Fibroblast of lung (primary cell): ENCODE measurements around the gene AKAP3. TPM values are rescaled to one million over a fixed set of nuclear protein-coding genes. Genes with fewer than 3 reads are reported as not detected.

ENCODE experiments used
- DNase-seq, 2 donors: peaks; one replicate each; pipeline versions ENCODE4 v3.0.0 to v3.0.0-alpha.2; 2010; ENCODE audit warnings: low read depth in 2 of 2
- H2AFZ ChIP-seq: 2 replicates; pipeline ENCODE4 v1.5.1; 2012; ENCODE audit warnings: low read length, control low read depth, inconsistent platforms
- H3K27ac ChIP-seq: 2 replicates; pipeline ENCODE4 v1.5.1; 2011; ENCODE audit warnings: low read length, control low read depth; ENCODE audit not compliant: insufficient read depth
- H3K27me3 ChIP-seq: 2 replicates; pipeline ENCODE4 v1.5.1; 2011; ENCODE audit warnings: mild to moderate bottlenecking, low read length; ENCODE audit not compliant: control insufficient read depth, insufficient read depth
- H3K36me3 ChIP-seq: 2 replicates; pipeline ENCODE4 v1.5.1; 2011; ENCODE audit warnings: low read length; ENCODE audit not compliant: control insufficient read depth, insufficient read depth
- H3K4me1 ChIP-seq: 2 replicates; pipeline ENCODE4 v1.5.1; 2011; ENCODE audit warnings: low read length; ENCODE audit not compliant: control insufficient read depth, insufficient read depth; ENCODE audit errors: extremely low read depth
- H3K4me2 ChIP-seq: 2 replicates; pipeline ENCODE4 v1.5.1; 2011; ENCODE audit warnings: low read length, control low read depth; ENCODE audit not compliant: insufficient read depth; ENCODE audit errors: extremely low read depth
- H3K4me3 ChIP-seq, 4 experiments: fragments of 200-600 bp in 1 of 4; sonication (generic) in 1 of 4; replicated peaks in 1 of 4; 2 replicates each; pipeline ENCODE4 v1.5.1; 2011 to 2016; ENCODE audit warnings: low read length in 4 of 4, low read depth in 3 of 4, mild to moderate bottlenecking in 3 of 4, control low read depth in 2 of 4, inconsistent platforms in 1 of 4, mixed read lengths in 1 of 4; ENCODE audit not compliant: insufficient read depth in 1 of 4; ENCODE audit errors: control extremely low read depth in 1 of 4
- H3K79me2 ChIP-seq: 2 replicates; pipeline ENCODE4 v1.5.1; 2012; ENCODE audit warnings: mild to moderate bottlenecking, low read length, inconsistent platforms; ENCODE audit not compliant: control insufficient read depth, insufficient read depth
- H3K9ac ChIP-seq: 2 replicates; pipeline ENCODE4 v1.5.1; 2011; ENCODE audit warnings: mild to moderate bottlenecking, low read length, control low read depth; ENCODE audit not compliant: insufficient read depth
- H3K9me3 ChIP-seq: 2 replicates; pipeline ENCODE4 v1.5.1; 2012; ENCODE audit warnings: low read depth, low read length; ENCODE audit not compliant: control insufficient read depth, insufficient read depth
- H4K20me1 ChIP-seq: 2 replicates; pipeline ENCODE4 v1.5.1; 2011; ENCODE audit warnings: low read length; ENCODE audit not compliant: control insufficient read depth, insufficient read depth; ENCODE audit errors: extremely low read depth
- EZH2 ChIP-seq: IDR thresholded peaks from 2 replicates; pipeline ENCODE4 v1.5.1; 2012; ENCODE audit warnings: low read length, control low read depth, mild to moderate bottlenecking; ENCODE audit errors: missing control alignments
- polyA plus RNA-seq, 2 donors: library from polyadenylated mRNA; depleted of rRNA in 1 of 2; stranded (reverse) in 1 of 2; unstranded in 1 of 2; fragments of >200 nt; gene quantifications; 2 replicates each; pipeline ENCODE4 v1.2.1, GENCODE V29; 2011 to 2012; ENCODE audit warnings: missing spikeins in 1 of 2
- total RNA-seq: library from RNA; depleted of rRNA; stranded (reverse); fragments of >200 nt; gene quantifications from 2 replicates; pipeline ENCODE4 v1.2.1, GENCODE V29; 2014
- TF ChIP-seq, protein P1 (sequence below), 2 donors: IDR thresholded peaks in 1 of 2; conservative IDR thresholded peaks in 1 of 2; 1 replicate in 1 of 2; 2 replicates in 1 of 2; pipeline ENCODE4 v1.5.1; 2011 to 2012; ENCODE audit warnings: low read length in 2 of 2, control low read depth in 1 of 2, inconsistent platforms in 1 of 2, low read depth in 1 of 2, mild to moderate bottlenecking in 1 of 2

Gene AKAP3
- total and polyA plus RNA-seq, 2 donors (not counting 1 experiment from before 2014, with no cell fraction given) = 1.1 to 2.8 TPM

DNA sequence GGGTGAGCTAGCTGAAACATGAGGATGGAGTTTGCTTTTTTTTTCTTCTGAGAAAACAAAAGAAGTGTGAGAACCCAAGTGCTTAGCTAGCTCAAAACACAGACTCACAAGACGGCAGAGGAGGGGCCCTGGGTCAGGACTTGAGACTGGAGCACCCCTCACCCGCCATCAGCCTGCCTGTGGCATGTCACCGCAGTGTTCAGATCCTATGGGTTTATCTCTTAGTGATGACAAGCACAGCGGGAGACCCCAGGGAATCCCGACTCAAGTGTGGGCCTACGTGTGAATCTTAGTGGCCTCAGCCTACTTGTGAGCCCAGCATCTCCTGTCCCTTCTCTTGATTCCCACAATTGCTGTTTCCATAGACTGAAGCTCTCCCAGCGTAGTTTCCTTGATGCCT, 64.0 kb downstream of the AKAP3 start:
- H3K27ac ChIP-seq = no peak overlapping the region
- no peaks in the 10 kb centered on the region for H3K79me2 ChIP-seq
- no peak overlapping the region for H3K9ac ChIP-seq
- H3K27me3 ChIP-seq = peaks cover 6% of the 10 kb centered on the region
- H3K4me2 ChIP-seq = no peak overlapping the region
- H3K4me1 ChIP-seq = no peaks in the 10 kb centered on the region
- no peak overlapping the region for H2AFZ ChIP-seq
- no peak overlapping the region for H3K4me3 ChIP-seq
- no peak for DNase-seq
- H3K9me3 ChIP-seq = no peaks in the 10 kb centered on the region
- H3K36me3 ChIP-seq = no peaks in the 10 kb centered on the region
- no peak for TF ChIP-seq EZH2
- TF ChIP-seq, protein P1, sequence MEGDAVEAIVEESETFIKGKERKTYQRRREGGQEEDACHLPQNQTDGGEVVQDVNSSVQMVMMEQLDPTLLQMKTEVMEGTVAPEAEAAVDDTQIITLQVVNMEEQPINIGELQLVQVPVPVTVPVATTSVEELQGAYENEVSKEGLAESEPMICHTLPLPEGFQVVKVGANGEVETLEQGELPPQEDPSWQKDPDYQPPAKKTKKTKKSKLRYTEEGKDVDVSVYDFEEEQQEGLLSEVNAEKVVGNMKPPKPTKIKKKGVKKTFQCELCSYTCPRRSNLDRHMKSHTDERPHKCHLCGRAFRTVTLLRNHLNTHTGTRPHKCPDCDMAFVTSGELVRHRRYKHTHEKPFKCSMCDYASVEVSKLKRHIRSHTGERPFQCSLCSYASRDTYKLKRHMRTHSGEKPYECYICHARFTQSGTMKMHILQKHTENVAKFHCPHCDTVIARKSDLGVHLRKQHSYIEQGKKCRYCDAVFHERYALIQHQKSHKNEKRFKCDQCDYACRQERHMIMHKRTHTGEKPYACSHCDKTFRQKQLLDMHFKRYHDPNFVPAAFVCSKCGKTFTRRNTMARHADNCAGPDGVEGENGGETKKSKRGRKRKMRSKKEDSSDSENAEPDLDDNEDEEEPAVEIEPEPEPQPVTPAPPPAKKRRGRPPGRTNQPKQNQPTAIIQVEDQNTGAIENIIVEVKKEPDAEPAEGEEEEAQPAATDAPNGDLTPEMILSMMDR (conservative IDR thresholded peaks at IDR 0.05 in 1 of 2, IDR thresholded peaks at IDR 0.05 in 1 of 2; ENCODE audit: low read depth in 1 of 2, low read length in 2 of 2) = no peak
- no peaks in the 10 kb centered on the region for H4K20me1 ChIP-seq

DNA sequence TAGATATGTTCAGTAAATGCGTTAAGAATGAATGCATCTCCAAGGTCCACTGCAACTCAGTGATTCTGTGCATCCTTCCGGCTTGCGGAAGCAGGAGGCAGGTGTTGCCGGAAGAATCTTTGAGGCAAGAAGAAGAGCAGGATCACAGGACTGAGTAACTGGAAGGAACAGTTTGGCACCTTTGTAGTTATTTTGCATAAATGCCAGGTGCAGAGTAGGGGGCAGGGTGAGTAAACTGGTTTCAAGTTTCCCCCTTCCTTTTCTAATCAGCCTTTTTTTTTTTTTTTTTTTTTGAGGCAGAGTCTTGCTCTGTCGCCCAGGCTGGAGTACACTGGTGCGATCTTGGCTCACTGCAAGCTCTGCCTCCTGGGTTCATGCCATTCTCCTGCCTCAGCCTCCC, 64.6 kb downstream of the AKAP3 start:
- H3K9me3 ChIP-seq = no peaks in the 10 kb centered on the region
- no peak overlapping the region for H2AFZ ChIP-seq
- no peaks in the 10 kb centered on the region for H3K4me1 ChIP-seq
- no peaks in the 10 kb centered on the region for H4K20me1 ChIP-seq
- no peaks in the 10 kb centered on the region for H3K79me2 ChIP-seq
- no peak overlapping the region for H3K27ac ChIP-seq
- no peak for TF ChIP-seq EZH2
- no peak for DNase-seq
- H3K36me3 ChIP-seq = no peaks in the 10 kb centered on the region
- no peak overlapping the region for H3K4me2 ChIP-seq
- H3K4me3 ChIP-seq = no peak overlapping the region
- H3K9ac ChIP-seq = no peak overlapping the region
- H3K27me3 ChIP-seq = peaks cover 6% of the 10 kb centered on the region

DNA sequence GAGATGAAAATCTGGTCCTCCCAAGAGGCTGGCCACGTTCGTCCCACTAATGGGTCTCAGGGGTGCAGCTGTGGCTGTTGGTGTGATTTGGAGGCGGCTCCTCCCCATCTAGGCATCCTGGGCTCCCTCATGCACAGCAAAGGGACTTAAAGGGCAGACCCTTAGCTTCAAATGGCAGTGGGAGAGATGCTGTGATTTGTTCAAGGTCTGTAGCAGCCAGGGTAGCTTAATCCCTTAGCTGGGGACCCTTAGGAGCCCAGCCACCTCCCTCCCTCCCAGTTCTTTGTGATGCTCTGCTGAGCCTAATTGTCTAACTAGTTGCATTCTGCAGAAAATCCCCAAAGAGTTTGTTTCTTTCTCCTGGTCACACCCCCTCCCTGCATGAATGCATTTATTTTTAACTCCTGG, 68.6 kb downstream of the AKAP3 start:
- Histone ChIP-seq H4K20me1 (no peaks in the 10 kb centered on the region), H3K9ac (no peak overlapping the region), H2AFZ (no peak overlapping the region), H3K79me2 (no peaks in the 10 kb centered on the region), H3K27ac (no peak overlapping the region), H3K4me3 (no peak overlapping the region), H3K4me2 (no peak overlapping the region), H3K9me3 (no peaks in the 10 kb centered on the region), H3K4me1 (no peaks in the 10 kb centered on the region), H3K27me3 (peaks cover 4% of the 10 kb centered on the region), H3K36me3 (no peaks in the 10 kb centered on the region)
- TF ChIP-seq, protein P1 (conservative IDR thresholded peaks at IDR 0.05 in 1 of 2, IDR thresholded peaks at IDR 0.05 in 1 of 2; ENCODE audit: low read depth in 1 of 2, low read length in 2 of 2) = no peak
- TF ChIP-seq EZH2 = no peak
- no peak for DNase-seq
